Measurements from ENCODE around the gene TRPC4AP. TPM values are rescaled to one million over a fixed set of nuclear protein-coding genes. Genes with fewer than 3 reads are reported as not detected.
A peak's percentile ranks its signal among the peaks of the same experiment; 100 is the strongest.

Gene TRPC4AP
- total RNA-seq, 4 donors from 2014 or later = 59.3 to 87.0 (median 70.1) TPM

- ATAC-seq (ENCODE audit: low FRiP score) = peak; percentile 65
- no peak for TF ChIP-seq CTCF (IDR thresholded peaks at IDR 0.05)
- DNase-seq (ENCODE audit: low spot score) = no peak
Measured at GRCh38 chr20:34997131-34997561, 95.5 kb downstream of the TRPC4AP start.

GRCh38 chr20:34996243-34997028 is 96.2 kb downstream of the TRPC4AP start:
- DNase-seq (ENCODE audit: low spot score) = no peak
- ATAC-seq (ENCODE audit: low FRiP score) = no peak
- TF ChIP-seq CTCF (IDR thresholded peaks at IDR 0.05) = no peak

GRCh38 chr20:34995696-34996095 is 96.9 kb downstream of the TRPC4AP start:
- no peak for TF ChIP-seq CTCF (IDR thresholded peaks at IDR 0.05)
- DNase-seq (ENCODE audit: low spot score) = no peak

GRCh38 chr20:34995192-34995591 is 97.4 kb downstream of the TRPC4AP start:
- TF ChIP-seq CTCF (IDR thresholded peaks at IDR 0.05) = no peak
- no peak for DNase-seq (ENCODE audit: low spot score)
- ATAC-seq (ENCODE audit: low FRiP score) = no peak

More at GRCh38 chr20:34995696-34996095, 96.9 kb downstream of the TRPC4AP start:
- no peak for ATAC-seq (ENCODE audit: low FRiP score)

- no peak for TF ChIP-seq CTCF (IDR thresholded peaks at IDR 0.05)
- ATAC-seq (ENCODE audit: low FRiP score) (no peak), DNase-seq (ENCODE audit: low spot score) (no peak)
Measured at GRCh38 chr20:34994509-34995131, 98.0 kb downstream of the TRPC4AP start.

GRCh38 chr20:34993941-34994508 is 98.6 kb downstream of the TRPC4AP start:
- DNase-seq (ENCODE audit: low spot score) (no peak), ATAC-seq (ENCODE audit: low FRiP score) (no peak)

More at GRCh38 chr20:34993941-34994508, 98.6 kb downstream of the TRPC4AP start:
- TF ChIP-seq CTCF (IDR thresholded peaks at IDR 0.05) = no peak

All from omental fat pad (tissue), 4 donors.